ENCODE results near the gene RAPGEF4. TPM values are rescaled to one million over a fixed set of nuclear protein-coding genes. Genes with fewer than 3 reads are reported as not detected.

RAPGEF4 gene
- total RNA-seq, 3 donors from 2014 or later = 1.2 to 2.8 (median 2.2) TPM

DNA sequence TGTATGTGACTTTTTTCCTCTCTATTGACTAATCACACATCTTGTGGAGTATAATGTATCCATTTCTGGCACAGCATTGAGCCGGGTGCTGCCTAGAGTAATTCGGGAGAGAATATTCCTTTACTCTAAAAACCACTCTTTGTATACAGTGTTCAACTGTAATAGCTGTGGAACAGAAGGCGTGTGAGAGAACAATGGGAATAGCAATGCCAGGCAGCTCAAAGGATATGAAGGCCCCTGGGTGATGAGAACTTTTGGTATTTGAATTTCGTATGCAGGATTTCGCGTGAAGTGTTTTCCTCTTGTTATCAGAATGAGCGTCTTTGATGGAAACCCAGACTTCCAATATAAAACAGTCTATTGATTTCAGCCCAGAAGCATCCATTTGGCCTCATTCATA is 255.4 kb downstream of the RAPGEF4 start:
- DNase-seq = no peak
- TF ChIP-seq, protein P1, sequence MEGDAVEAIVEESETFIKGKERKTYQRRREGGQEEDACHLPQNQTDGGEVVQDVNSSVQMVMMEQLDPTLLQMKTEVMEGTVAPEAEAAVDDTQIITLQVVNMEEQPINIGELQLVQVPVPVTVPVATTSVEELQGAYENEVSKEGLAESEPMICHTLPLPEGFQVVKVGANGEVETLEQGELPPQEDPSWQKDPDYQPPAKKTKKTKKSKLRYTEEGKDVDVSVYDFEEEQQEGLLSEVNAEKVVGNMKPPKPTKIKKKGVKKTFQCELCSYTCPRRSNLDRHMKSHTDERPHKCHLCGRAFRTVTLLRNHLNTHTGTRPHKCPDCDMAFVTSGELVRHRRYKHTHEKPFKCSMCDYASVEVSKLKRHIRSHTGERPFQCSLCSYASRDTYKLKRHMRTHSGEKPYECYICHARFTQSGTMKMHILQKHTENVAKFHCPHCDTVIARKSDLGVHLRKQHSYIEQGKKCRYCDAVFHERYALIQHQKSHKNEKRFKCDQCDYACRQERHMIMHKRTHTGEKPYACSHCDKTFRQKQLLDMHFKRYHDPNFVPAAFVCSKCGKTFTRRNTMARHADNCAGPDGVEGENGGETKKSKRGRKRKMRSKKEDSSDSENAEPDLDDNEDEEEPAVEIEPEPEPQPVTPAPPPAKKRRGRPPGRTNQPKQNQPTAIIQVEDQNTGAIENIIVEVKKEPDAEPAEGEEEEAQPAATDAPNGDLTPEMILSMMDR (IDR thresholded peaks at IDR 0.05) = no peak
- Histone ChIP-seq H3K4me3 (no peak overlapping the region), H3K36me3 (ENCODE audit: low read depth) (no peaks in the 10 kb centered on the region), H3K9me3 (no peaks in the 10 kb centered on the region), H3K4me1 (ENCODE audit: low read depth) (no peaks in the 10 kb centered on the region)
- no peak for ATAC-seq
- intact Hi-C loops (cut with DNase I, micrococcal nuclease) = no loop called here

DNA sequence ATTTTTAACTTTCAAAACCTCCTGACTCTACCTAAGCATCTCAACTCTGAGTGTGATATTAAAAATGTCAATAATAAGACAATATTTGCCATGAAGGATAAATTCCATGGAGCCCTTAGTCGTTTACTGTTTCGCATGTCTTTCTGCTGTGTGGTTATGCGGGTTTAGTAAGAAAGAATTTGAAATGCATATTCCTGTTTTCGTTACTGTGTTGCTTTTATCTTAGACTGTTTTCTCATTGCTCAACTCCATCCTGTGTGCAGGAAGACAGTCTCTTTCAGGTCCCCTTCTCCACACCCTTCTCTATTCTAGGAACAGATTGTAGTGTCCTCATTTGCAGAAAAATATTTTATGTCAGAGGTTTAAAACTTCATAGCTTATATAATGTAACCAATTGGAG is 257.5 kb downstream of the RAPGEF4 start:
- DNase-seq (no peak), ATAC-seq (no peak)
- Histone ChIP-seq H3K36me3 (ENCODE audit: low read depth) (no peaks in the 10 kb centered on the region), H3K4me3 (no peak overlapping the region), H3K4me1 (ENCODE audit: low read depth) (no peaks in the 10 kb centered on the region), H3K9me3 (no peaks in the 10 kb centered on the region)
- intact Hi-C loops (cut with DNase I, micrococcal nuclease) = no loop called here
- TF ChIP-seq, protein P1 (IDR thresholded peaks at IDR 0.05) = no peak

GRCh38 chr2:172993931-172994717 is 258.5 kb downstream of the RAPGEF4 start:
- Histone ChIP-seq H3K36me3 (ENCODE audit: low read depth) (no peaks in the 10 kb centered on the region), H3K4me3 (no peak overlapping the region), H3K4me1 (ENCODE audit: low read depth) (no peaks in the 10 kb centered on the region), H3K9me3 (no peaks in the 10 kb centered on the region)
- intact Hi-C loops (cut with DNase I, micrococcal nuclease) = no loop called here
- ATAC-seq = no peak
- no peak for DNase-seq
- TF ChIP-seq, protein P1 (IDR thresholded peaks at IDR 0.05) = no peak

DNA sequence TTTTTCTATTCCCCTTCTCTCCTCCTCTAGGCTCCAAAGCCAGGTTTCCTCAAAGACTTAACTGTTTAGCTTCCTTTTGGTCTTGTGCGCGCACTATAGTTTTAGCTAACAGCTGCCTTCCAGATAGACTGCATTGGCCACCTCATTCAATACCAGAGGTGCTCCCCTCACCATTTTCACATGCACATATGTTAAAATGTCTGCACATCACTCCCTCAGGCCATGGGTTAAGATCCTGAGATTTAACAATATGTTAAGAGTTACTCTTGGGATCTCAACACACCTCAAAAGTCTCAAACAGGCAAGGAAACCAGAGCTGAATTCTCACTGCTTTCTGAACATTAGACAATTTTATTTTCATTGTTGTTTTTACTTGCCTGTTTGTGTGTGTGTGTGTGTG is 259.2 kb downstream of the RAPGEF4 start:
- no peaks in the 10 kb centered on the region for H3K36me3 ChIP-seq (ENCODE audit: low read depth)
- intact Hi-C loops (cut with DNase I, micrococcal nuclease) = no loop called here
- ATAC-seq (no peak), DNase-seq (no peak)
- H3K4me3 ChIP-seq = no peak overlapping the region
- no peaks in the 10 kb centered on the region for H3K9me3 ChIP-seq
- no peaks in the 10 kb centered on the region for H3K4me1 ChIP-seq (ENCODE audit: low read depth)
- TF ChIP-seq, protein P1 (IDR thresholded peaks at IDR 0.05) = no peak

- Histone ChIP-seq H3K36me3 (ENCODE audit: low read depth) (no peaks in the 10 kb centered on the region), H3K9me3 (no peaks in the 10 kb centered on the region), H3K4me3 (no peak overlapping the region), H3K4me1 (ENCODE audit: low read depth) (no peaks in the 10 kb centered on the region)
- intact Hi-C loops (cut with DNase I, micrococcal nuclease) = no loop called here
- peak; percentile 43 for ATAC-seq
- DNase-seq = peak in 1 of 3 donors; percentile 33
- TF ChIP-seq, protein P1 (IDR thresholded peaks at IDR 0.05) = no peak
These were observed 259.9 kb downstream of the RAPGEF4 start for GRCh38 chr2:172995323-172996244.

Data from mucosa of descending colon (tissue), 3 donors.